ENCODE results near the gene ADH7.
A peak's percentile ranks its signal among the peaks of the same experiment; 100 is the strongest.
"Not testable (repeated sequence)": the region's sequence is repeated elsewhere in the genome, so short reads cannot be mapped to it uniquely, and the experiment has no call there.

ADH7 gene

DNA sequence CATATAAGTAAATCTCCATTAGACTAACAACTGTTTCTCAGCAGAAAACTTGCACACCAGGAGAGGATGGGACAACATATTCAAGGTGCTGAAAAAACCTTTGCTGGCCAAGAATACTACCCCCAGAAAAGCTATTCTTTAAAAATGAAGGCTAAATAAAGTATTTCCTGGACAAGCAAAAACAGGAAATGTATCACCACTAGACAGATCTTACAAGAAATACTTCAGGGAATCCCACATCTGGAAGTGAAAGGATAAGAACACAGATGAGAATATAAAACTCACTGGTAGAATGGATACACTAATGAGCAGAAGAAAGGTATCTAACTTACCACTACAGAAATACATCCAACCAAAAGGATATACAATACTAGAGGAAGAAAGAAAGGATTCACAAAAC lies 55.6 kb downstream of the ADH7 start:
- DNase-seq (ENCODE audit: low read depth in 2 of 2), result no peak

DNA sequence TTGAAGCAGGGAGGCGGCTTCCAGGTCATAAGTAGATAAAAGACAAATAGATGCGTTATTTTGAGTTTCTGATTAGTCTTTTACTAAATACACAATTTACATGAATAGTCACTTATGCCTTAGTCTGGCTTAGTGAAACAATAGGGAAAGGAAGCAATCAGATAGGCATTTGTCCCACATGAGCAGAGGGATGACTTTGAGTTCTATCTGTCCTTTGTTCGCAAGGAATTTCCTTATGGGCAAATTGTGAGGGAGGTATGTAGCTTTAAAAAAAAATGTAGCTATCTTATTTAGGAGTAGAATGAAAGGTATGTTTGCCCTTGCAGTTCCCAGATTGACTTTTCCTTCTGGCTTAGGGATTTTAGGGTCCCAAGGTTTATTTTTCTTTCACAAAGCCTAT lies 56.3 kb downstream of the ADH7 start:
- DNase-seq (ENCODE audit: low read depth in 2 of 2), result no peak

DNA sequence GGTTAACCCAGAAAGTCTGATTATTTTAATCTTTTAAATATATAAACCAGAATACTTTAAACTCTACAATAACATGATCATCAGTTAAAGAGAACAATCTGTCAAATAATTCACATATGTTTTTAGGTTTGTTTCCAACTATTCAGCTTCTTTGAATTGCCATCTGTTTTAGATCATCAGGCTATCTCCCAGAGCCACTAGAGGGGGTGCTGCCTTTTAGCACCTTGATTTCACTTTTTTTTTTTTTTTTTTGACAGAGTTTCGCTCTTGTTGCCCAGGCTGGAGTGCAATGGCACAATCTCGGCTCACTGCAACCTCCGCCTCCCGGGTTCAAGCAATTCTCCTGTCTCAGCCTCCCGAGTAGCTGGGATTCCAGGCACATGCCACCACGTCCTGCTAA lies 57.8 kb downstream of the ADH7 start:
- DNase-seq (ENCODE audit: low read depth in 2 of 2), result peak; percentile 42 to 58

DNA sequence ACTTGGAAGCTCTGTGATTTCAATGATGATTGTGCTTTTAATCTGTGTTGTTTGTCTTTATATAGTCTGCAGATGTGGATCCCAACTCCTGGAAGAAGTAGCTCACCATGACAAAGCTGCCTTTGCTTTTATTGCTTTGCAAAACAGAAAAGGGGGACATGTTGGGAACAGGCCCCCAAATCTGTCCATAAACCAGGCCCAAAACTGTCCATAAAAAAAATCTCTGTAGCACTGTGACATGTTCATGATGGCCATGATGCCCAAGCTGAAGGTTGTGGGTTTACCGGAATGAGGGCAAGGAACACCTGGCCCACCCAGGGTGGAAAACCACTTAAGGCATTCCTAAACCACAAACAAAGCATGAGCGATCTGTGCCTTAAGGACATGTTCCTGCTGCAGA lies 62.7 kb downstream of the ADH7 start:
- DNase-seq (ENCODE audit: low read depth in 2 of 2), result not testable (repeated sequence)

- not testable (repeated sequence) for DNase-seq (ENCODE audit: low read depth in 2 of 2)
Measured at GRCh38 chr4:99367817-99368216, 67.3 kb downstream of the ADH7 start.

GRCh38 chr4:99366491-99366890 lies 68.7 kb downstream of the ADH7 start:
- DNase-seq (ENCODE audit: low read depth in 2 of 2), result no peak

DNA sequence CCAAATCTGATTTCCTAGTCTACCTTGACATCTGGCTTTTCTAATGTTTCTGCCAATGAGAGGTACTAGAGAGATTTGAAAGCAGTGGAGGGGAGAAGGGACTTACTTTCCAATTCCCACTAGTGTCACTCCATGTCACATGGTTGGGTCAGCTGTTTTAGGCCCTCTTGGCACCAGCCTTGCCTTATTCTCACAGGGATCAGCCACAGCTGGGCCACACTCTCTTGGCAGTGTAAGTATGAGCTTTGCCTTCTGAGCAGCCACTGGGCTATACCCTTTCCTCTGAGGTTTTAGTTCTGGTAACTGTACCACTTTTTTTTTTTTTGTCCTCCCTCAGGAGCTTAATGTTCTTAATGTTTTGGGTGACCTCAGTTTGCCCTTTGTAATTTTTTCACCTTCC lies 72.4 kb downstream of the ADH7 start:
- no peak for DNase-seq (ENCODE audit: low read depth in 2 of 2)

Measured in fibroblast of skin of left biceps (primary cell).